HCT116 (cell line): ENCODE measurements around the gene ZNF512. TPM values are rescaled to one million over a fixed set of nuclear protein-coding genes. Genes with fewer than 3 reads are reported as not detected.

Source experiments
- ATAC-seq: fragments of 200-7000 bp; cut with Tn5 transposase; 2 replicates; pipeline ENCODE4 v1.9.1; 2020; ENCODE audit warnings: mild to moderate bottlenecking, moderate library complexity
- BruUV-seq: library from RNA; stranded (reverse); fragments of 400-500 nt; replicated peaks from 2 replicates; lab custom pipeline; 2021; lab: Mats Ljungman, UMichigan
- CTCF ChIA-PET: fragments of 300-600 bp; sonication (Branson Sonifier 250); formaldehyde crosslinking; loops from one replicate; lab custom pipeline; 2021; ENCODE audit warnings: antibody characterized with exemption; lab: Charles Lee
- POLR2A ChIA-PET: fragments of 300-600, 350-600 bp; sonication (Branson Sonifier 250); formaldehyde crosslinking; loops from one replicate; lab custom pipeline; 2021; ENCODE audit warnings: antibody characterized with exemption; lab: Charles Lee
- RAD21 ChIA-PET, 2 experiments: fragments of 300-600 bp; sonication (Branson Sonifier 250); formaldehyde crosslinking; loops; one replicate each; lab custom pipeline; 2023; ENCODE audit warnings: low total read pairs in 2 of 2; ENCODE audit not compliant: uncharacterized antibody in 2 of 2, unreplicated experiment in 2 of 2, low non-redundant PET in 1 of 2; lab: Charles Lee
- DNase-seq: peaks from one replicate; pipeline ENCODE4 v3.0.0-alpha.2; 2010; ENCODE audit warnings: low read depth, low spot score
- H2AFZ ChIP-seq: fragments of 200-600 bp; shearing (Covaris generic), sonication (generic); 2 replicates; pipeline ENCODE4 v1.6.1; 2017; ENCODE audit warnings: low read depth, mixed run types, mixed read lengths, antibody characterized with exemption, low read length; ENCODE audit not compliant: poor library complexity, severe bottlenecking
- H3K27ac ChIP-seq: 2 replicates; pipeline ENCODE4 v1.5.1; 2012; ENCODE audit warnings: low read depth, low read length
- H3K27me3 ChIP-seq: fragments of 200-600 bp; sonication (generic); 2 replicates; pipeline ENCODE4 v1.6.1; 2016; ENCODE audit warnings: mixed run types, low read length, mixed read lengths; ENCODE audit not compliant: insufficient read depth
- H3K36me3 ChIP-seq, 2 experiments: fragments of 200-500 bp in 1 of 2; fragments of 200-600 bp in 1 of 2; sonication (Bioruptor generic) in 1 of 2; sonication (generic) in 1 of 2; 2 replicates each; pipeline versions ENCODE4 v1.5.1 to v1.6.1; 2014 to 2016; ENCODE audit warnings: low read length in 2 of 2, inconsistent platforms in 1 of 2, mixed read lengths in 1 of 2, mixed run types in 1 of 2; ENCODE audit not compliant: insufficient read depth in 2 of 2, control insufficient read depth in 1 of 2
- H3K4me1 ChIP-seq, 2 experiments: fragments of 200-600 bp in 1 of 2; sonication (generic) in 1 of 2; 2 replicates each; pipeline versions ENCODE4 v1.5.1 to v1.6.1; 2012 to 2017; ENCODE audit warnings: low read length in 2 of 2, inconsistent platforms in 1 of 2, mild to moderate bottlenecking in 1 of 2, mixed read lengths in 1 of 2, mixed run types in 1 of 2, moderate library complexity in 1 of 2; ENCODE audit not compliant: insufficient read depth in 2 of 2, control insufficient read depth in 1 of 2
- H3K4me2 ChIP-seq: fragments of 200-600 bp; sonication (generic); 2 replicates; pipeline ENCODE4 v1.6.1; 2017; ENCODE audit warnings: mixed run types, low read length, mixed read lengths
- H3K4me3 ChIP-seq, 2 experiments: fragments of 200-600 bp in 1 of 2; sonication (generic) in 1 of 2; replicated peaks in 1 of 2; 2 replicates each; pipeline ENCODE4 v1.5.1; 2011 to 2016; ENCODE audit warnings: low read length in 2 of 2, control low read depth in 1 of 2, low read depth in 1 of 2, mild to moderate bottlenecking in 1 of 2, mixed read lengths in 1 of 2, mixed run types in 1 of 2
- H3K79me2 ChIP-seq: fragments of 200-600 bp; sonication (generic); 2 replicates; pipeline ENCODE4 v1.6.1; 2017; ENCODE audit warnings: mild to moderate bottlenecking, mixed run types, low read length, moderate library complexity, mixed read lengths; ENCODE audit not compliant: insufficient read depth
- H3K9ac ChIP-seq: fragments of 200-600 bp; sonication (generic); 2 replicates; pipeline ENCODE4 v1.6.1; 2016; ENCODE audit warnings: low read length, mixed read lengths
- H3K9me2 ChIP-seq: fragments of 200-600 bp; sonication (generic), shearing (Covaris generic); 2 replicates; pipeline ENCODE4 v1.6.1; 2017; ENCODE audit warnings: mixed run types, mild to moderate bottlenecking, moderate library complexity; ENCODE audit not compliant: insufficient read depth
- H3K9me3 ChIP-seq, 2 experiments: fragments of 200-500 bp in 1 of 2; fragments of 200-600 bp in 1 of 2; sonication (Bioruptor generic) in 1 of 2; sonication (generic) in 1 of 2; 2 replicates each; pipeline ENCODE4 v1.6.1; 2014 to 2017; ENCODE audit warnings: low read length in 2 of 2, mixed read lengths in 2 of 2, inconsistent platforms in 1 of 2, low read depth in 1 of 2, mild to moderate bottlenecking in 1 of 2, mixed run types in 1 of 2, moderate library complexity in 1 of 2; ENCODE audit not compliant: control insufficient read depth in 1 of 2, insufficient read depth in 1 of 2
- H4K20me1 ChIP-seq: fragments of 200-600 bp; sonication (generic), shearing (Covaris generic); 2 replicates; pipeline ENCODE4 v1.6.1; 2017; ENCODE audit warnings: mixed run types, mild to moderate bottlenecking, moderate library complexity; ENCODE audit not compliant: insufficient read depth
- EGR1 ChIP-seq: IDR thresholded peaks from 2 replicates; pipeline ENCODE4 v1.6.1; 2012; ENCODE audit warnings: low read depth
- FOSL1 ChIP-seq: IDR thresholded peaks from 2 replicates; pipeline ENCODE4 v1.6.1; 2012; ENCODE audit warnings: low read depth
- JUND ChIP-seq: IDR thresholded peaks from 2 replicates; pipeline ENCODE4 v1.6.1; 2012
- POLR2AphosphoS5 ChIP-seq: IDR thresholded peaks from 2 replicates; pipeline ENCODE4 v1.6.1; 2011; ENCODE audit warnings: mild to moderate bottlenecking, low read depth, low read length, moderate library complexity
- RAD21 ChIP-seq: IDR thresholded peaks from 2 replicates; pipeline ENCODE4 v1.6.1; 2012; ENCODE audit warnings: low read depth, mild to moderate bottlenecking
- SP1 ChIP-seq: IDR thresholded peaks from 2 replicates; pipeline ENCODE4 v1.6.1; 2012; ENCODE audit warnings: low read depth
- SRF ChIP-seq: IDR thresholded peaks from 2 replicates; pipeline ENCODE4 v1.6.1; 2012; ENCODE audit warnings: low read depth
- ZBTB33 ChIP-seq: IDR thresholded peaks from 2 replicates; pipeline ENCODE4 v1.6.1; 2011; ENCODE audit warnings: mild to moderate bottlenecking, low read length, moderate library complexity; ENCODE audit not compliant: insufficient replicate concordance; ENCODE audit errors: extremely low read depth
- ZFX ChIP-seq: fragments of 450-650 bp; IDR thresholded peaks from 2 replicates; pipeline ENCODE4 v1.6.1; 2017
- ZNF274 ChIP-seq: fragments of 200-500 bp; sonication (Bioruptor generic); IDR thresholded peaks from 2 replicates; pipeline ENCODE4 v1.6.1; 2014; ENCODE audit warnings: mild to moderate bottlenecking, low read depth, low read length, inconsistent platforms
- intact Hi-C: fragments of 100-400 bp; cut with micrococcal nuclease; formaldehyde crosslinking; loops from 2 replicates; pipeline ENCODE4 v1.10.0; 2022
- total RNA-seq: library from RNA; stranded (reverse); gene quantifications from one replicate; pipeline ENCODE4 v1.2.1, GENCODE V29; 2021; ENCODE audit not compliant: unreplicated experiment
- TF ChIP-seq, protein P1 (sequence below), 3 experiments: fragments of 200-600 bp in 1 of 3; sonication (generic) in 1 of 3; IDR thresholded peaks in 2 of 3; conservative IDR thresholded peaks in 1 of 3; 2 replicates each; pipeline ENCODE4 v1.5.1; 2012 to 2017; ENCODE audit warnings: low read depth in 2 of 3, low read length in 2 of 3, antibody characterized with exemption in 1 of 3, borderline replicate concordance in 1 of 3, control low read depth in 1 of 3, mild to moderate bottlenecking in 1 of 3, mixed read lengths in 1 of 3, mixed run types in 1 of 3, moderate library complexity in 1 of 3; ENCODE audit not compliant: insufficient read depth in 1 of 3
- TF ChIP-seq, protein P2 (sequence below): IDR thresholded peaks from 2 replicates; pipeline ENCODE4 v1.6.1; 2012
- TF ChIP-seq, protein P3 (sequence below): IDR thresholded peaks from 2 replicates; pipeline ENCODE4 v1.6.1; 2012

ZNF512 gene
- total RNA-seq, 1 experiment from 2014 or later = 33.0 TPM

DNA sequence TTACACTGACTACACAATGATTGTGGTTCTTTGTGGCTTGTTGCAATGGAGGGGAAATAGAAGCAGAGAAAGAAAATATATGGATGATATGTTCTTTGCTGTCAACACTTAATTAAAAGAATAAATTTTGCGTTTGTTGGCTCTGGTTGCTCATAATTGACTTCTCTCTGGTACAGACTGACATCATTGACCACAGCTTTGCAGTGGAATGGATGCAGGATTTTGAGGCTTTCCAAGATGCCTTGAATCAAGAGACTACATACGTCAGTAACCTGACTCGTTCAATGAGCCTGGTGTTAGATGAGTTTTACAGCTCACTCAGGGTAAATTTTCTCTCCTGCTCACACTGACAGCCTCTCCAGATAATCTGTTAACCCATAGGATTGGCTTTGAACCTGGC lies 55.9 kb downstream of the ZNF512 start:
- no peak overlapping the region for H3K27ac ChIP-seq
- no peak overlapping the region for H3K9ac ChIP-seq
- no peak overlapping the region for H2AFZ ChIP-seq
- ATAC-seq (no peak), DNase-seq (no peak)
- no peak overlapping the region for H3K4me2 ChIP-seq
- H3K36me3 ChIP-seq = peaks cover 46 to 53% of the 10 kb centered on the region in 2 experiments; a peak in 3 of 4 replicates
- RAD21 ChIA-PET = no interaction called here
- POLR2A ChIA-PET = no interaction called here
- H3K4me1 ChIP-seq = no peaks in the 10 kb centered on the region
- H3K9me3 ChIP-seq = no peaks in the 10 kb centered on the region
- CTCF ChIA-PET = no interaction called here
- no peak overlapping the region for H3K4me3 ChIP-seq
- H3K79me2 ChIP-seq = no peaks in the 10 kb centered on the region; the same call in none of the 2 replicates
- H4K20me1 ChIP-seq = no peaks in the 10 kb centered on the region
- no TSS peak for BruUV-seq
- TF ChIP-seq POLR2AphosphoS5 (no peak), ZNF274 (no peak), JUND (no peak), FOSL1 (no peak), RAD21 (no peak), ZFX (no peak), EGR1 (no peak), ZBTB33 (no peak), SP1 (no peak), SRF (no peak)
- TF ChIP-seq, protein P1, sequence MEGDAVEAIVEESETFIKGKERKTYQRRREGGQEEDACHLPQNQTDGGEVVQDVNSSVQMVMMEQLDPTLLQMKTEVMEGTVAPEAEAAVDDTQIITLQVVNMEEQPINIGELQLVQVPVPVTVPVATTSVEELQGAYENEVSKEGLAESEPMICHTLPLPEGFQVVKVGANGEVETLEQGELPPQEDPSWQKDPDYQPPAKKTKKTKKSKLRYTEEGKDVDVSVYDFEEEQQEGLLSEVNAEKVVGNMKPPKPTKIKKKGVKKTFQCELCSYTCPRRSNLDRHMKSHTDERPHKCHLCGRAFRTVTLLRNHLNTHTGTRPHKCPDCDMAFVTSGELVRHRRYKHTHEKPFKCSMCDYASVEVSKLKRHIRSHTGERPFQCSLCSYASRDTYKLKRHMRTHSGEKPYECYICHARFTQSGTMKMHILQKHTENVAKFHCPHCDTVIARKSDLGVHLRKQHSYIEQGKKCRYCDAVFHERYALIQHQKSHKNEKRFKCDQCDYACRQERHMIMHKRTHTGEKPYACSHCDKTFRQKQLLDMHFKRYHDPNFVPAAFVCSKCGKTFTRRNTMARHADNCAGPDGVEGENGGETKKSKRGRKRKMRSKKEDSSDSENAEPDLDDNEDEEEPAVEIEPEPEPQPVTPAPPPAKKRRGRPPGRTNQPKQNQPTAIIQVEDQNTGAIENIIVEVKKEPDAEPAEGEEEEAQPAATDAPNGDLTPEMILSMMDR (IDR thresholded peaks at IDR 0.05 in 2 of 3, conservative IDR thresholded peaks at IDR 0.05 in 1 of 3; ENCODE audit: borderline replicate concordance in 1 of 3, insufficient read depth in 1 of 3, low read depth in 2 of 3, low read length in 2 of 3) = no peak
- TF ChIP-seq, protein P2, sequence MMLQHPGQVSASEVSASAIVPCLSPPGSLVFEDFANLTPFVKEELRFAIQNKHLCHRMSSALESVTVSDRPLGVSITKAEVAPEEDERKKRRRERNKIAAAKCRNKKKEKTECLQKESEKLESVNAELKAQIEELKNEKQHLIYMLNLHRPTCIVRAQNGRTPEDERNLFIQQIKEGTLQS = no peak
- TF ChIP-seq, protein P3, sequence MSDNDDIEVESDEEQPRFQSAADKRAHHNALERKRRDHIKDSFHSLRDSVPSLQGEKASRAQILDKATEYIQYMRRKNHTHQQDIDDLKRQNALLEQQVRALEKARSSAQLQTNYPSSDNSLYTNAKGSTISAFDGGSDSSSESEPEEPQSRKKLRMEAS = no peak
- TF ChIP-seq, all 23 proteins: peak for 0
- intact Hi-C loops = no loop called here
- Histone ChIP-seq H3K27me3 (no peaks in the 10 kb centered on the region), H3K9me2 (no peaks in the 10 kb centered on the region)
